ENCODE measurements around the gene RAB11B.
"Not testable (repeated sequence)": the region's sequence is repeated elsewhere in the genome, so short reads cannot be mapped to it uniquely, and the experiment has no call there.

DNA sequence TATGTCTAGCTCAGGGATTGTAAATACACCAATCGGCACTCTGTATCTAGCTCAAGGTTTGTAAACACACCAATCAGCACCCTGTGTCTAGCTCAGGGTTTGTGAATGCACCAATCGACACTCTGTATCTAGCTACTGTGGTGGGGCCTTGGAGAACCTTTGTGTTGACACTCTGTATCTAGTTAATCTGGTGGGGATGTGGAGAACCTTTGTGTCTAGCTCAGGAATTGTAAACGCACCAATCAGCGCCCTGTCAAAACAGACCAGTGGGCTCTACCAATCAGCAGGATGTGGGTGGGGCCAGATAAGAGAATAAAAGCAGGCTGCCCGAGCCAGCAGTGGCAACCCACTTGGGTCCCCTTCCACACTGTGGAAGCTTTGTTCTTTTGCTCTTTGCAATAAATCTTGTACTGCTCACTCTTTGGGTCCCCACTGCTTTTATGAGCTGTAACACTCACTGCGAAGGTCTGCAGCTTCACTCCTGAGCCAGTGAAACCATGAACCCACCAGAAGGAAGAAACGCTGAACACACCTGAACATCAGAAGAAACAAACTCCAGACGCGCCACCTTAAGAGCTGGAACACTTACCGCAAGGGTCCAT, 13.7 kb upstream of the RAB11B start:
- not testable (repeated sequence) for TF ChIP-seq CTCF (IDR thresholded peaks at IDR 0.05); POLR2A (IDR thresholded peaks at IDR 0.05); POLR2AphosphoS5 (IDR thresholded peaks at IDR 0.05; ENCODE audit: insufficient read depth in 1 of 2, low read depth in 1 of 2)
